ENCODE results near the gene RHOU. TPM values are rescaled to one million over a fixed set of nuclear protein-coding genes. Genes with fewer than 3 reads are reported as not detected.

RHOU gene
- total and polyA plus RNA-seq, 2 experiments from 2014 or later, result 0.95 to 4.4 TPM

DNA sequence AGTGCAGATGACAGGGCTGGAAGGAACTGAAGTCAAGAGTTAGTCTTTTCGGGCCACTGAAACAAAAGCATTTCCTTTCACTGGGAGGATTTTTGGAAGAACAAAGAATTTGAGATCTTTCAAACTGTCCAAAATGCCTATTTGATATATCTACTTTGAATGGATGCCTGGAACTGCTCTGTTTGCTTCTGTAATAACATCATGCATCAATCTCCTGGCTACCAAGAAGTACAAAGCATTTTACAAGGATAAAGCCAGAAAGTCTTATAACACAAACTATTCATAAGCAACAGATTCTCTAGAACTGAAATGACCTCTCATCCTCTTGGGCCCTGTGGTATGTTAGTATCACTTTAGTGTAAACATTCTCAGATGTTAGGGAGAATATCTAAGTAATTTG is 18.2 kb upstream of the RHOU start:
- no peaks in the 10 kb centered on the region for H3K36me3 Mint-ChIP-seq (ENCODE audit: low read depth)
- ATAC-seq, result no peak
- Histone ChIP-seq H3K36me3 (ENCODE audit: insufficient read depth) (no peaks in the 10 kb centered on the region), H3K9me2 (ENCODE audit: insufficient read depth) (0 out of 2 replicates have a peak, but pooled peaks cover 3% of the 10 kb centered on the region), H2AFZ (no peak overlapping the region), H4K20me1 (replicated peaks; ENCODE audit: insufficient read depth) (no peaks in the 10 kb centered on the region), H3K27ac (ENCODE audit: low read depth) (no peak overlapping the region), H3K4me1 (ENCODE audit: insufficient read depth) (no peaks in the 10 kb centered on the region), H3F3A (replicated peaks; ENCODE audit: low read depth) (no peaks in the 10 kb centered on the region), H3K27me3 (ENCODE audit: insufficient read depth) (no peaks in the 10 kb centered on the region), H3K4me2 (no peak overlapping the region), H3K79me2 (replicated peaks; ENCODE audit: insufficient read depth) (no peaks in the 10 kb centered on the region), H3K4me3 (no peak overlapping the region)
- H3K4me3 Mint-ChIP-seq, result no peak overlapping the region
- DNase-seq (ENCODE audit: low spot score), result no peak
- peaks cover 10% of the 10 kb centered on the region for H3K27me3 Mint-ChIP-seq (ENCODE audit: insufficient read depth, low read depth, poor library complexity)
- H3K4me1 Mint-ChIP-seq, result no peaks in the 10 kb centered on the region
- no peaks in the 10 kb centered on the region for H3K9me3 Mint-ChIP-seq
- TF ChIP-seq STAT1 (IDR thresholded peaks at IDR 0.05; ENCODE audit: unreplicated experiment), result no peak
- TF ChIP-seq POLR2AphosphoS5 (IDR thresholded peaks at IDR 0.05; ENCODE audit: low read depth), result no peak
- TF ChIP-seq, protein P1, sequence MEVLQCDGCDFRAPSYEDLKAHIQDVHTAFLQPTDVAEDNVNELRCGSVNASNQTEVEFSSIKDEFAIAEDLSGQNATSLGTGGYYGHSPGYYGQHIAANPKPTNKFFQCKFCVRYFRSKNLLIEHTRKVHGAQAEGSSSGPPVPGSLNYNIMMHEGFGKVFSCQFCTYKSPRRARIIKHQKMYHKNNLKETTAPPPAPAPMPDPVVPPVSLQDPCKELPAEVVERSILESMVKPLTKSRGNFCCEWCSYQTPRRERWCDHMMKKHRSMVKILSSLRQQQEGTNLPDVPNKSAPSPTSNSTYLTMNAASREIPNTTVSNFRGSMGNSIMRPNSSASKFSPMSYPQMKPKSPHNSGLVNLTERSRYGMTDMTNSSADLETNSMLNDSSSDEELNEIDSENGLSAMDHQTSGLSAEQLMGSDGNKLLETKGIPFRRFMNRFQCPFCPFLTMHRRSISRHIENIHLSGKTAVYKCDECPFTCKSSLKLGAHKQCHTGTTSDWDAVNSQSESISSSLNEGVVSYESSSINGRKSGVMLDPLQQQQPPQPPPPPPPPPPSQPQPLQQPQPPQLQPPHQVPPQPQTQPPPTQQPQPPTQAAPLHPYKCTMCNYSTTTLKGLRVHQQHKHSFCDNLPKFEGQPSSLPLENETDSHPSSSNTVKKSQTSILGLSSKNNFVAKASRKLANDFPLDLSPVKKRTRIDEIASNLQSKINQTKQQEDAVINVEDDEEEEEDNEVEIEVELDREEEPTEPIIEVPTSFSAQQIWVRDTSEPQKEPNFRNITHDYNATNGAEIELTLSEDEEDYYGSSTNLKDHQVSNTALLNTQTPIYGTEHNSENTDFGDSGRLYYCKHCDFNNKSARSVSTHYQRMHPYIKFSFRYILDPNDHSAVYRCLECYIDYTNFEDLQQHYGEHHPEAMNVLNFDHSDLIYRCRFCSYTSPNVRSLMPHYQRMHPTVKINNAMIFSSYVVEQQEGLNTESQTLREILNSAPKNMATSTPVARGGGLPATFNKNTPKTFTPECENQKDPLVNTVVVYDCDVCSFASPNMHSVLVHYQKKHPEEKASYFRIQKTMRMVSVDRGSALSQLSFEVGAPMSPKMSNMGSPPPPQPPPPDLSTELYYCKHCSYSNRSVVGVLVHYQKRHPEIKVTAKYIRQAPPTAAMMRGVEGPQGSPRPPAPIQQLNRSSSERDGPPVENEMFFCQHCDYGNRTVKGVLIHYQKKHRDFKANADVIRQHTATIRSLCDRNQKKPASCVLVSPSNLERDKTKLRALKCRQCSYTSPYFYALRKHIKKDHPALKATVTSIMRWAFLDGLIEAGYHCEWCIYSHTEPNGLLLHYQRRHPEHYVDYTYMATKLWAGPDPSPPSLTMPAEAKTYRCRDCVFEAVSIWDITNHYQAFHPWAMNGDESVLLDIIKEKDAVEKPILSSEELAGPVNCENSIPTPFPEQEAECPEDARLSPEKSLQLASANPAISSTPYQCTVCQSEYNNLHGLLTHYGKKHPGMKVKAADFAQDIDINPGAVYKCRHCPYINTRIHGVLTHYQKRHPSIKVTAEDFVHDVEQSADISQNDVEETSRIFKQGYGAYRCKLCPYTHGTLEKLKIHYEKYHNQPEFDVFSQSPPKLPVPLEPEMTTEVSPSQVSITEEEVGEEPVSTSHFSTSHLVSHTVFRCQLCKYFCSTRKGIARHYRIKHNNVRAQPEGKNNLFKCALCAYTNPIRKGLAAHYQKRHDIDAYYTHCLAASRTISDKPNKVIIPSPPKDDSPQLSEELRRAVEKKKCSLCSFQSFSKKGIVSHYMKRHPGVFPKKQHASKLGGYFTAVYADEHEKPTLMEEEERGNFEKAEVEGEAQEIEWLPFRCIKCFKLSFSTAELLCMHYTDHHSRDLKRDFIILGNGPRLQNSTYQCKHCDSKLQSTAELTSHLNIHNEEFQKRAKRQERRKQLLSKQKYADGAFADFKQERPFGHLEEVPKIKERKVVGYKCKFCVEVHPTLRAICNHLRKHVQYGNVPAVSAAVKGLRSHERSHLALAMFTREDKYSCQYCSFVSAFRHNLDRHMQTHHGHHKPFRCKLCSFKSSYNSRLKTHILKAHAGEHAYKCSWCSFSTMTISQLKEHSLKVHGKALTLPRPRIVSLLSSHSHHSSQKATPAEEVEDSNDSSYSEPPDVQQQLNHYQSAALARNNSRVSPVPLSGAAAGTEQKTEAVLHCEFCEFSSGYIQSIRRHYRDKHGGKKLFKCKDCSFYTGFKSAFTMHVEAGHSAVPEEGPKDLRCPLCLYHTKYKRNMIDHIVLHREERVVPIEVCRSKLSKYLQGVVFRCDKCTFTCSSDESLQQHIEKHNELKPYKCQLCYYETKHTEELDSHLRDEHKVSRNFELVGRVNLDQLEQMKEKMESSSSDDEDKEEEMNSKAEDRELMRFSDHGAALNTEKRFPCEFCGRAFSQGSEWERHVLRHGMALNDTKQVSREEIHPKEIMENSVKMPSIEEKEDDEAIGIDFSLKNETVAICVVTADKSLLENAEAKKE (CRISPR knock-in tag; IDR thresholded peaks at IDR 0.05), result no peak
- no peak for TF ChIP-seq JUNB (IDR thresholded peaks at IDR 0.05; ENCODE audit: unreplicated experiment)
- no peak overlapping the region for H3K27ac Mint-ChIP-seq

DNA sequence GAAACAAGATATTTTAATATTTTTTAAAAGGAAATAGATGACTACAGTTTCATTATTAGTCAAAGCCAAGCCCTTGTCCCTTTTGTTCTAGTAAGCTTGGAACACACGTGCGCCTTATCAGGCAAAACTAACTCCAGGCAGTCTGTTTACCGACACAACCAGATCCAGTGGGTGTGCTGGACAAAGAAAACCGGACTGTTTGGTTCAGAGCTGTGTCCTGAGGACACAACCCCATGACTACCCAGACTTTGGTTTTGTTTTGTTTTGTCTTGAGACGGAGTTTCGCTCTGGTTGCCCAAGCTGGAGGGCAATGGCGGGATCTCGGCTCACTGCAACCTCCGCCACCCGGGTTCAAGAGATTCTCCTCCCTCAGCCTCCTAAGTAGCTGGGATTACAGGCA is 13.9 kb upstream of the RHOU start:
- no peak overlapping the region for H3K4me3 Mint-ChIP-seq
- H3K27me3 Mint-ChIP-seq (ENCODE audit: insufficient read depth, low read depth, poor library complexity), result peaks cover 5% of the 10 kb centered on the region
- H3K4me2 ChIP-seq, result no peak overlapping the region
- H3K27ac ChIP-seq (ENCODE audit: low read depth), result no peak overlapping the region
- no peak for DNase-seq (ENCODE audit: low spot score)
- no peak overlapping the region for H3K4me3 ChIP-seq
- no peak for ATAC-seq
- H3K36me3 ChIP-seq (ENCODE audit: insufficient read depth), result no peaks in the 10 kb centered on the region
- H2AFZ ChIP-seq, result no peak overlapping the region
- no peaks in the 10 kb centered on the region for H3K27me3 ChIP-seq (ENCODE audit: insufficient read depth)
- H3K9me2 ChIP-seq (ENCODE audit: insufficient read depth), result 0 out of 2 replicates have a peak, but pooled peaks cover 3% of the 10 kb centered on the region
- H3K4me1 Mint-ChIP-seq, result peaks cover 11% of the 10 kb centered on the region
- no peaks in the 10 kb centered on the region; the same call in 2 of the 3 replicates for H3K9me3 Mint-ChIP-seq
- H3K36me3 Mint-ChIP-seq (ENCODE audit: low read depth), result no peaks in the 10 kb centered on the region
- H4K20me1 ChIP-seq (replicated peaks; ENCODE audit: insufficient read depth), result no peaks in the 10 kb centered on the region
- H3K79me2 ChIP-seq (replicated peaks; ENCODE audit: insufficient read depth), result no peaks in the 10 kb centered on the region
- H3F3A ChIP-seq (replicated peaks; ENCODE audit: low read depth), result no peaks in the 10 kb centered on the region
- H3K4me1 ChIP-seq (ENCODE audit: insufficient read depth), result peaks cover 14% of the 10 kb centered on the region
- H3K27ac Mint-ChIP-seq, result no peak overlapping the region
- TF ChIP-seq POLR2AphosphoS5 (IDR thresholded peaks at IDR 0.05; ENCODE audit: low read depth) (no peak), JUNB (IDR thresholded peaks at IDR 0.05; ENCODE audit: unreplicated experiment) (no peak), ZNF331 (CRISPR knock-in tag; IDR thresholded peaks at IDR 0.05; ENCODE audit: low read depth) (no peak), EZH2 (IDR thresholded peaks at IDR 0.05; ENCODE audit: low read depth, unreplicated experiment) (no peak), NANOG (IDR thresholded peaks at IDR 0.05; ENCODE audit: borderline replicate concordance) (no peak)
- TF ChIP-seq, protein P2, sequence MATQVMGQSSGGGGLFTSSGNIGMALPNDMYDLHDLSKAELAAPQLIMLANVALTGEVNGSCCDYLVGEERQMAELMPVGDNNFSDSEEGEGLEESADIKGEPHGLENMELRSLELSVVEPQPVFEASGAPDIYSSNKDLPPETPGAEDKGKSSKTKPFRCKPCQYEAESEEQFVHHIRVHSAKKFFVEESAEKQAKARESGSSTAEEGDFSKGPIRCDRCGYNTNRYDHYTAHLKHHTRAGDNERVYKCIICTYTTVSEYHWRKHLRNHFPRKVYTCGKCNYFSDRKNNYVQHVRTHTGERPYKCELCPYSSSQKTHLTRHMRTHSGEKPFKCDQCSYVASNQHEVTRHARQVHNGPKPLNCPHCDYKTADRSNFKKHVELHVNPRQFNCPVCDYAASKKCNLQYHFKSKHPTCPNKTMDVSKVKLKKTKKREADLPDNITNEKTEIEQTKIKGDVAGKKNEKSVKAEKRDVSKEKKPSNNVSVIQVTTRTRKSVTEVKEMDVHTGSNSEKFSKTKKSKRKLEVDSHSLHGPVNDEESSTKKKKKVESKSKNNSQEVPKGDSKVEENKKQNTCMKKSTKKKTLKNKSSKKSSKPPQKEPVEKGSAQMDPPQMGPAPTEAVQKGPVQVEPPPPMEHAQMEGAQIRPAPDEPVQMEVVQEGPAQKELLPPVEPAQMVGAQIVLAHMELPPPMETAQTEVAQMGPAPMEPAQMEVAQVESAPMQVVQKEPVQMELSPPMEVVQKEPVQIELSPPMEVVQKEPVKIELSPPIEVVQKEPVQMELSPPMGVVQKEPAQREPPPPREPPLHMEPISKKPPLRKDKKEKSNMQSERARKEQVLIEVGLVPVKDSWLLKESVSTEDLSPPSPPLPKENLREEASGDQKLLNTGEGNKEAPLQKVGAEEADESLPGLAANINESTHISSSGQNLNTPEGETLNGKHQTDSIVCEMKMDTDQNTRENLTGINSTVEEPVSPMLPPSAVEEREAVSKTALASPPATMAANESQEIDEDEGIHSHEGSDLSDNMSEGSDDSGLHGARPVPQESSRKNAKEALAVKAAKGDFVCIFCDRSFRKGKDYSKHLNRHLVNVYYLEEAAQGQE (IDR thresholded peaks at IDR 0.05; ENCODE audit: unreplicated experiment), result no peak
- TF ChIP-seq, protein P3, sequence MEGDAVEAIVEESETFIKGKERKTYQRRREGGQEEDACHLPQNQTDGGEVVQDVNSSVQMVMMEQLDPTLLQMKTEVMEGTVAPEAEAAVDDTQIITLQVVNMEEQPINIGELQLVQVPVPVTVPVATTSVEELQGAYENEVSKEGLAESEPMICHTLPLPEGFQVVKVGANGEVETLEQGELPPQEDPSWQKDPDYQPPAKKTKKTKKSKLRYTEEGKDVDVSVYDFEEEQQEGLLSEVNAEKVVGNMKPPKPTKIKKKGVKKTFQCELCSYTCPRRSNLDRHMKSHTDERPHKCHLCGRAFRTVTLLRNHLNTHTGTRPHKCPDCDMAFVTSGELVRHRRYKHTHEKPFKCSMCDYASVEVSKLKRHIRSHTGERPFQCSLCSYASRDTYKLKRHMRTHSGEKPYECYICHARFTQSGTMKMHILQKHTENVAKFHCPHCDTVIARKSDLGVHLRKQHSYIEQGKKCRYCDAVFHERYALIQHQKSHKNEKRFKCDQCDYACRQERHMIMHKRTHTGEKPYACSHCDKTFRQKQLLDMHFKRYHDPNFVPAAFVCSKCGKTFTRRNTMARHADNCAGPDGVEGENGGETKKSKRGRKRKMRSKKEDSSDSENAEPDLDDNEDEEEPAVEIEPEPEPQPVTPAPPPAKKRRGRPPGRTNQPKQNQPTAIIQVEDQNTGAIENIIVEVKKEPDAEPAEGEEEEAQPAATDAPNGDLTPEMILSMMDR (conservative IDR thresholded peaks at IDR 0.05; ENCODE audit: low read depth in 2 of 2), result no peak
